HG03196 (cell line): ENCODE data around the gene UBTD1.
"Not testable (repeated sequence)": the region's sequence is repeated elsewhere in the genome, so short reads cannot be mapped to it uniquely, and the experiment has no call there.

Source experiments
- ATAC-seq: cut with Tn5 transposase; IDR thresholded peaks from one replicate; pipeline ENCODE4 v1.9.1; 2021; ENCODE audit not compliant: unreplicated experiment

The UBTD1 gene

GRCh38 chr10:97560731-97561381 is 62.1 kb downstream of the UBTD1 start:
- not testable (repeated sequence) for ATAC-seq

GRCh38 chr10:97561386-97562077 is 62.8 kb downstream of the UBTD1 start:
- ATAC-seq, result not testable (repeated sequence)

GRCh38 chr10:97562329-97562728 is 63.6 kb downstream of the UBTD1 start:
- ATAC-seq, result not testable (repeated sequence)

DNA sequence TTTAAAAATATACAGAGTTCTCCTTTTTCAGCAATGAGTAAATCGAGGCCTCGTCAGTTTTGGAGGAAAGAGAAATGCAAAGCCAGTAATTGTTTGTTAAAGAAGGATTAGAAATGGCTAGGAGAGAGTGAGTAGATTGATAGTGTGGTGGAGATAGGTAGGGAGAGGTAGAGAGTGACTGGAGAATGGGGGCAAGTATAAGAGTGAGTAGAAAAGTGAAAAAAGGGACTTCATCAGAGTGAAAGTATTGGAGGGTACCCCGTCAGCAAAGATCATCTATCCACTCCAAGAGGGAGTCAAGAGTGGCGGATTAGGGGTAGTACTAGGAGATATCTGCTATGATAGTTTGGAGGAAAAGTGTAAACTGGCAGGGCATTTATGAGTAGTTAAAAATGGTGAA is 64.6 kb downstream of the UBTD1 start:
- ATAC-seq, result no peak

- ATAC-seq, result no peak
These were observed 66.1 kb downstream of the UBTD1 start for GRCh38 chr10:97564776-97565175.

GRCh38 chr10:97566336-97566996 is 67.7 kb downstream of the UBTD1 start:
- no peak for ATAC-seq

DNA sequence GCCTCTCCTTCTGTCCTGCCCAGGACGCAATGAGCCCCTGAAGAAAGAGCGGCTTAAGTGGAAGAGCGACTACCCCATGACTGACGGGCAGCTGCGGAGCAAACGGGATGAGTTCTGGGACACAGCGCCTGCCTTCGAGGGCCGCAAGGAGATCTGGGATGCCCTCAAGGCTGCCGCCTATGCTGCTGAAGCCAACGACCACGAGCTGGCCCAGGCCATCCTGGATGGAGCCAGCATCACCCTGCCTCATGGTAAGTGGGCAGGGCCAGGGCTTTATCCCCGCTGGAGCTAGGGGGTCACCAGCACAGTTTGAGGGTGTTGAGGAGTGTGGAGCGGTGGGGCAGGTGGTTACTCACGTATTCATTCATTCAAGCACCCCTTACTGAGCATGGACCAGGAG is 69.2 kb downstream of the UBTD1 start:
- no peak for ATAC-seq

DNA sequence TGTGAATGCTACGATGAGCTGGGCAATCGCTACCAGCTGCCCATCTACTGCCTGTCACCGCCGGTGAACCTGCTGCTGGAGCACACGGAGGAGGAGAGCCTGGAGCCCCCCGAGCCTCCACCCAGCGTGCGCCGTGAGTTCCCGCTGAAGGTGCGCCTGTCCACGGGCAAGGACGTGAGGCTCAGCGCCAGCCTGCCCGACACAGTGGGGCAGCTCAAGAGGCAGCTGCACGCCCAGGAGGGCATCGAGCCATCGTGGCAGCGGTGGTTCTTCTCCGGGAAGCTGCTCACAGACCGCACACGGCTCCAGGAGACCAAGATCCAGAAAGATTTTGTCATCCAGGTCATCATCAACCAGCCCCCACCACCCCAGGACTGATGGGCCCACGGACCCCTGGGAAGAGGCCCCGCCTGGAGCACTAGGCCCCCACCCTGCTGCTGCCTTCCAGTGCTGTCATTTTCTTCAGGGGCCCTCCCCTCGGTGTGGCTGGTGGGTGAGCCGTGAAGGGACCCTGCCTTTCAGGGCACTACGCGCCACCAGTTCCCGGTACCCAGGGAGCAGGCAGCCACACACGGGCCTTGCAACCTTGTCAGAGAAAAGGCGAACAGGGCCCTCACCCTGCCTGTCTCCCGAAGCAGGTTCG is 71.5 kb downstream of the UBTD1 start:
- ATAC-seq, result no peak

DNA sequence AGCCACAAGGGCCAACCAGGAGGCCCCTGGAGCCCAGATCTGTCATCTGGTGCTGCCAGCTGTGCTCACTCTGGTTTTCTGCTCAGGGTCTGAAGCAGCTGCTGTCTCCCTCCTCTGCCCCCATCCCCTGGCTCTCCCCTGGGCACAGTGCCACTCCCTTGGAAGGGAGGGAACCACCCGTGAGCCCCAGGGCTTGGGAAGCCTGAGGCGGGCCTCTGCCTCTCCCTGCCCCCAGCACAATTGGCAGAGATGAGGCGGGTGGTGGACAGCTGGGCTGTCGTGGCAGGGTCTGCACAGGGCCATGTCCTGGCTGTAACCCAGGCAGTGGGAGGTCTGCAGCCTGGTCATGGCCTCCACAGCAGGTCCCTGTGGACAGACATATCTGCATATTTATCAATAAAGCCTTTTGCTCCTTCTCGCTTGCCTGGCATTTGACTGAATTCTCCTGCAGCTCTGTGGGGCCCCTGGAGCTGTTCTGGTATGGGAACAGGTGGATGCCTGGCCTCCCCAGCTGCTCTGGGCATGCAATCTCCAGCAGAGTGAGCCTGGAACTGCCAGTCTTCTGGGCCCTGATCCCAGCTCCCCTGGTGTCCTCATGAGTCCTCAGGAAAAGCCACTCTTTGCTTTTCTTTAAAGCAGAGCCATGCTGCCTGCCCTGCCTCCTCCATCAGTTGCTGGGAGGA is 72.2 kb downstream of the UBTD1 start:
- ATAC-seq, result no peak

GRCh38 chr10:97571622-97572021 is 72.9 kb downstream of the UBTD1 start:
- ATAC-seq, result no peak

DNA sequence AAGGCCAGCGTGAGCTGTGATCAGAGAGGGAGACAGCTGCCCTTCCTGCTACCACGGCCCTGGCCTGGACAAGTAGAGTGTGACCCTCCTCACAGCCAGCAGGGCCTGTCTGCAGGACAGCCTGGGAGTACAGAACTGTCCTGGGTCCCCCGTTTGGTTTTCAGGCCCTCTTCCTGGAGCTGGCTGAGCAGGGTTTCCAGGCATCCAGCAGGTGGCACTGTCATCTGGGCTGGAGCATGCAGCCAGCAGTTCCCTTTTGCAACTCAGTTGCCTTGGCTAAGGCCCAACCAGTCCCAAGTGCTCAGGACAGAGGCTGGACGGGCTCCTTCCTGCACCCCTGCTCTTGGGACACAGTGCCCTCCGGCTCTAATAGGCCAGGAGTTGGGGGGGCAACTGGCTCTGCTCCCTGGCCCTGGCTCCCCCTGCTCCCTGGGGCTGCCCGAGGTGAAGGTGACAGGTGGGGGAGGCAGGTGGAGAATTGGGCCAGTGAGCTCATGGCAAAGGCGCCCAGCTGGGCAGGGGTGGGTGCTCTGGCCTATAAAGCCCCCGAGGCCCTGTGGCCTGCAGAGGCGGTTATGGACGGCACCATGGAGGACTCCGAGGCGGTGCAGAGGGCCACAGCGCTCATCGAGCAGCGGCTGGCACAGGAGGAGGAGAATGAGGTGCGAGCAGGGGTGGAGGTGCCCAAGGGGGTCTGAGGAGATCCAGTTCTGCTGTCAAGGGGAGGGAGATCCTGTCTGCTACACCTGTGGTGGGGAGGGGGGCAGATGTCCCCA is 73.7 kb downstream of the UBTD1 start, which contains the start of gene ANKRD2:
Gene ANKRD2 (plus strand): TSS at position 566 of the 776 bp plus-strand sequence. CDS start 10 bp downstream, at position 576.
- ATAC-seq, result no peak

DNA sequence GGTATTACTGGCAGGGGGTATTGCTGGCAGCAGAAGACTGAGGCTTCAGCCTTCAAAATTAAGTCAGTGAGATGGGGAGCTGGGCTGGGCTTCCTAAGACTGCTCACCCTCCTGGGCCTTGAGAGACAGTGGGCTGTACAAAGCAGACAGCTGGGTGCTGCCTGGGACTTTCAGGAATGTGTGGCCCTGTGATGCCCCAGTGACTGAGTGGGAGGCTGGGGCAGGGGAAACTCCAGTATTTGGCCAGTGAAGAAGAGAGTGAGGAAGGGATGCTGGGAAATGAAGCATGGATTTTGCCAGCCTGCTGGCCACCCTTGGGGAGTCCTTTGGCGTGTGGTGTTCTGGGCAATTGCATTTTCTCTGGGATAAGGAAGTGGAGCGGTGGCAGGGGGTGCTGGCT is 74.3 kb downstream of the UBTD1 start:
- no peak for ATAC-seq

DNA sequence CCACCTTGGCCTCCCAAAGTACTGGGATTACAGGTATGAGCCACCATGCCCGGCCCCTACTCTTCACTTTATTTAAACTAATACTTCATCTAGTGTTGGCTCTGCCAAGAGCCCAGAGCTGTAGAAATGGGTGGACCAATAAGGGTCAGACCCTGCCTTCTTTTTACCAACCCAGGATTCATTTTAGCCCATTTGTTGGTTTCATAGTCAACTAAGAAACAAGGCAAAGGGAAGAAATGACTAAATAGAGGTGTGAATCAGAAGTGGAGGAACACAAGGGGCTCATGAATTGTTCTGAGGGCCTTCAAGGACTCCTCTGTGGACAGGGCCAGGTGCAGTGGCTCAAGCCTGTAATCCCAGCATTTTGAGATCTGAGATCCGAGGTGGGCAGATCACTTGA is 74.9 kb downstream of the UBTD1 start:
- ATAC-seq, result no peak

DNA sequence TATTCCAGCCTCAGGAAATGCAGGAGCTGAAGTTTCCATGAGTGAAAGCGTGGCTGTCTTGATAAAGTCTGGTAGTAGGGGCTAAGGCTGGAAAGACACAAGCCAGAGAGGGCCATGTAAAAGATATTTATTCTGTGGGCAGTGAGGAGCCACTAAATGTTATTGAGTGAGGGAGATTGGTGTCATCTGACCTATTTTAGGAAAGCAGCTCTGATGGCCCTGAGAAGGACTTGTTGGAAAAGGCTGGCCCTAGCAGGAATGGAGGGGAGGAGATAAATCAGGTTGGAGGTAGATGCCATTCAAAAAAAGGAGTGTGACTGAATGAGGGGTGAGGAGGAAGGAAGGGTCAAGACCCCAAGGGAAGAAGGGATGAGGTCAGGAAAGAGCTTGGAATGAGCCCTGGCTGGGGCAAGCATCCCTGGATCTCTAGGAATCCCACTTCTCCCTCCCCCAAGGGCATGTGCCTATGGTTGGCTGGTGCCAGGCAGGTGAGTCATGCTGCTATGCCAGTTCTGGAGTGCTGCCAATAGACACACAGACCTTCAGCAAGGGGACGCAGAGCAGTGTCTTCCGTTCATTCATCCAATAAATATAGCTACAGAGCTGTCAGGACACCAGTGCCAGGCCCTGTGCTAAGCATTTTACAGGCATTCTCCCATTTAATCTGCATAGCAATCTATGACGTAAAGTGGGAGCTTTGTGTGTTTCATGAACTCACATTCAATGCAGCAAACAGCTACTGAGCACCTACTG is 75.8 kb downstream of the UBTD1 start:
- ATAC-seq, result no peak

DNA sequence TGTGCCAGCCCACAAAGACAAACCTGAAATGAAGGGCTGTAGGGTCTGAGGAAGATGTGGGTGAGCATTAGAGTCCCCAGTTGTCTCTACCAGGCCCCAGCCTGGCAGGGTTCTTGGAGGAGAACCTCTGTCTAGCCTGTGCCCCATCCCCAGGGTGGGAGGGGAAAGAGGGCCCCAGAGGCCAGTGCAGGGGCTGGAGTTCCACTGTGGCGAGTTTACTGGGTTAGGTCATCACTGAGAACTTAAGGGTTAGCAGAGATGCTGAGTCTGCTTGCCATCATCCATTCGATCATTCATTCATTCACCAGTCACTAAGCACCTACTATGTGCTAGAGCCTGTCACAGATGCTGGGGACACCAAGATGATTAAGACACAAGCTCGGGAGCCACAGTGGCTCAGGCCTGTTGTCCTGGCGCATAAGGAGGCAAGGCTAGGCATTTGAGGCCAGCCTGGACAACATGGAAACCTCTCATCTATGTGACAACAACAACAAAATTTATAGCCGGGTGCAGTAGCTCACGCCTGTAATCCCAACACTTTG is 76.5 kb downstream of the UBTD1 start:
- ATAC-seq, result no peak

GRCh38 chr10:97576487-97576886 is 77.8 kb downstream of the UBTD1 start:
- not testable (repeated sequence) for ATAC-seq

GRCh38 chr10:97577701-97578100 is 79.0 kb downstream of the UBTD1 start:
- no peak for ATAC-seq

DNA sequence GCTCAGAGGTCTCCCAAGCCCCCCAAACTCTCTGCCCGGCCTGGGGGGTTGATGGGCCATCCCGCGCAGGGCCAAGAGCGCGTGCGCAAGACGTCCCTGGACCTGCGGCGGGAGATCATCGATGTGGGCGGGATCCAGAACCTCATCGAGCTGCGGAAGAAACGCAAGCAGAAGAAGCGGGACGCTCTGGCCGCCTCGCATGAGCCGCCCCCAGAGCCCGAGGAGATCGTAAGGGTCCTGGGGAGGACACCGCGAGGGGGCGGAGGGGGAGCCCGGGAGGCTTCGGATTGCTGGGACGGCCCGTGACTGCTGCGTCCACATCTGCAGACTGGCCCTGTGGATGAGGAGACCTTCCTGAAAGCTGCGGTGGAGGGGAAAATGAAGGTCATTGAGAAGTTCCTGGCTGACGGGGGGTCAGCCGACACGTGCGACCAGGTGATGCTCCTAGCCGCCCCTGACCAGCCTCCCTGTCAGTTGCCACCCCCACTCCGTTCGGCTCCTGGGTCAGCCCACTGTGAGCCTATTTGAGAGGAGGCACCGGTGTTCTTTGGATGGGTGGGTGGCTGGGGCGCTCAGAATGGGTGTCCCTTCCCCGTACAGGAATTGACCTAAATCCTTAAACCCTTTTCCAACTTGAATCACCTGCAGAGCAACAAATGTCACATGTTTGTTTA is 79.6 kb downstream of the UBTD1 start:
- no peak for ATAC-seq
